DND-41 (cell line): Measurements from ENCODE around the gene NTN5.
A peak's percentile ranks its signal among the peaks of the same experiment; 100 is the strongest.
"Not testable (repeated sequence)": the region's sequence is repeated elsewhere in the genome, so short reads cannot be mapped to it uniquely, and the experiment has no call there.

Experiments used
- ATAC-seq: fragments of 200-7000 bp; cut with Tn5 transposase; 3 replicates; pipeline ENCODE4 v1.9.1; 2021; ENCODE audit warnings: low read depth; ENCODE audit not compliant: insufficient read depth
- DNase-seq: peaks from one replicate; pipeline ENCODE4 v3.0.0-alpha.2; 2020
- H2AFZ ChIP-seq: 2 replicates; pipeline ENCODE4 v1.6.0; 2012; ENCODE audit warnings: low read depth, low read length
- H3K27ac ChIP-seq: 2 replicates; pipeline ENCODE4 v1.5.1; 2012; ENCODE audit warnings: low read length, inconsistent platforms
- H3K27me3 ChIP-seq: fragments of 200-600 bp; sonication (generic); 2 replicates; pipeline ENCODE4 v1.6.0; 2012; ENCODE audit warnings: low read length, mild to moderate bottlenecking, inconsistent platforms; ENCODE audit not compliant: insufficient read depth, poor library complexity
- H3K36me3 ChIP-seq: 2 replicates; pipeline ENCODE4 v1.5.1; 2012; ENCODE audit warnings: low read length, inconsistent platforms; ENCODE audit not compliant: insufficient read depth
- H3K4me1 ChIP-seq: 2 replicates; pipeline ENCODE4 v1.5.1; 2012; ENCODE audit warnings: mild to moderate bottlenecking, low read length; ENCODE audit not compliant: insufficient read depth
- H3K4me2 ChIP-seq: 2 replicates; pipeline ENCODE4 v1.6.0; 2012; ENCODE audit warnings: mild to moderate bottlenecking, moderate library complexity, low read length, inconsistent platforms; ENCODE audit not compliant: insufficient read depth
- H3K4me3 ChIP-seq, 2 experiments: fragments of 200-600 bp in 1 of 2; shearing (Covaris generic) in 1 of 2; 2 replicates each; pipeline ENCODE4 v1.5.1; 2012 to 2016; ENCODE audit warnings: inconsistent platforms in 2 of 2, low read length in 2 of 2, mild to moderate bottlenecking in 2 of 2, low read depth in 1 of 2, moderate library complexity in 1 of 2
- H3K79me2 ChIP-seq: 2 replicates; pipeline ENCODE4 v1.6.0; 2012; ENCODE audit warnings: low read length, inconsistent platforms; ENCODE audit not compliant: insufficient read depth
- H3K9ac ChIP-seq: 2 replicates; pipeline ENCODE4 v1.6.0; 2012; ENCODE audit warnings: low read depth, mild to moderate bottlenecking, inconsistent platforms, low read length, moderate library complexity
- H3K9me3 ChIP-seq: 2 replicates; pipeline ENCODE4 v1.5.1; 2012; ENCODE audit warnings: low read length, moderate library complexity, mild to moderate bottlenecking, inconsistent platforms; ENCODE audit not compliant: insufficient read depth, severe bottlenecking
- H4K20me1 ChIP-seq: 2 replicates; pipeline ENCODE4 v1.6.0; 2012; ENCODE audit warnings: low read length; ENCODE audit not compliant: insufficient read depth
- EZH2 ChIP-seq: IDR thresholded peaks from 3 replicates; pipeline ENCODE4 v1.6.1; 2012; ENCODE audit warnings: borderline replicate concordance, low read depth, mild to moderate bottlenecking, moderate library complexity, low read length, inconsistent platforms; ENCODE audit not compliant: severe bottlenecking
- TF ChIP-seq, protein P1 (sequence below): IDR thresholded peaks from 2 replicates; pipeline ENCODE4 v1.5.1; 2012; ENCODE audit warnings: borderline replicate concordance, low read length, moderate library complexity, mild to moderate bottlenecking; ENCODE audit not compliant: poor library complexity, severe bottlenecking; ENCODE audit errors: extremely low read depth

NTN5 gene

DNA sequence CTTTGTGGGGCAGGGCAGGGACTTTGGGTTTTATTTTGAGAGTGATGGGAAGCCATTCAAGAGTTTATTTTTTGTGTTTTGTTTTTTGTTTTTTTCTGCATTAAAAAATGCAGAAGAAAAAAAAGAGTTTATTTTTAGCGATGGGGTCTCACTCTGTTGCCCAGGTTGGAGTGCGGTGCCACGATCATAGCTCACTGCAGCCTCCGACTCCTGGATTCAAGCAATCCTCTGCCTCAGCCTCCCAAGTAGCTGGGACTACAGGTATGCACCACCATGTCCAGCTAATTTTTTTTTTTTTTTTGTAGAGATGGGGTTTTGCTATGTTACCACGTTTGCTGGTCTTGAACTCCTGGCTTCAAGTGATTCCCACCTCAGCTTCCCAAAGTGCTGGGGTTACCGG is 14.3 kb downstream of the NTN5 start:
- Histone ChIP-seq H3K36me3 (no peaks in the 10 kb centered on the region), H3K27me3 (no peaks in the 10 kb centered on the region), H3K4me2 (no peak overlapping the region), H3K79me2 (no peaks in the 10 kb centered on the region), H3K9ac (no peak overlapping the region), H2AFZ (no peak overlapping the region), H3K9me3 (no peaks in the 10 kb centered on the region), H3K27ac (no peak overlapping the region), H3K4me3 (no peak overlapping the region), H3K4me1 (peaks cover 29% of the 10 kb centered on the region), H4K20me1 (no peaks in the 10 kb centered on the region)
- TF ChIP-seq, protein P1, sequence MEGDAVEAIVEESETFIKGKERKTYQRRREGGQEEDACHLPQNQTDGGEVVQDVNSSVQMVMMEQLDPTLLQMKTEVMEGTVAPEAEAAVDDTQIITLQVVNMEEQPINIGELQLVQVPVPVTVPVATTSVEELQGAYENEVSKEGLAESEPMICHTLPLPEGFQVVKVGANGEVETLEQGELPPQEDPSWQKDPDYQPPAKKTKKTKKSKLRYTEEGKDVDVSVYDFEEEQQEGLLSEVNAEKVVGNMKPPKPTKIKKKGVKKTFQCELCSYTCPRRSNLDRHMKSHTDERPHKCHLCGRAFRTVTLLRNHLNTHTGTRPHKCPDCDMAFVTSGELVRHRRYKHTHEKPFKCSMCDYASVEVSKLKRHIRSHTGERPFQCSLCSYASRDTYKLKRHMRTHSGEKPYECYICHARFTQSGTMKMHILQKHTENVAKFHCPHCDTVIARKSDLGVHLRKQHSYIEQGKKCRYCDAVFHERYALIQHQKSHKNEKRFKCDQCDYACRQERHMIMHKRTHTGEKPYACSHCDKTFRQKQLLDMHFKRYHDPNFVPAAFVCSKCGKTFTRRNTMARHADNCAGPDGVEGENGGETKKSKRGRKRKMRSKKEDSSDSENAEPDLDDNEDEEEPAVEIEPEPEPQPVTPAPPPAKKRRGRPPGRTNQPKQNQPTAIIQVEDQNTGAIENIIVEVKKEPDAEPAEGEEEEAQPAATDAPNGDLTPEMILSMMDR, result no peak
- no peak for TF ChIP-seq EZH2
- no peak for ATAC-seq
- no peak for DNase-seq

DNA sequence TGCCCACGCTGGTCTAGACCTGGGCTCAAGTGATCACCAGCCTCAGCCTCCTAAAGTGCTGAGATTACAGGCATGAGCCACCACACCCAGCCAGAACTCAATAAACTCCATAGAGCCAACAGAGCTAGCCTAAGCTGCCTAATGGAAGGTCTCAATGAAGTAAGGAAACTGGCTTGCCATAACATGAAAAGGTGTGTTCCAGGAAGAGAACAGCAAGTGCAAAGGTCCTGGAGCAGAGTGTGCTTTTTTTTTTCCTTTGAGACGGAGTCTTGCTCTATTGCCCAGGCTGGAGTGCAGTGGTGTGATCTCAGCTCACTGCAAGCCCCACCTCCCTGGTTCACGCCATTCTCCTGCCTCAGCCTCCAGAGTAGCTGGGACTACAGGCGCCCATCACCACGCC is 15.0 kb downstream of the NTN5 start:
- H3K4me1 ChIP-seq, result peaks cover 29% of the 10 kb centered on the region
- H3K79me2 ChIP-seq, result not testable (repeated sequence)

DNA sequence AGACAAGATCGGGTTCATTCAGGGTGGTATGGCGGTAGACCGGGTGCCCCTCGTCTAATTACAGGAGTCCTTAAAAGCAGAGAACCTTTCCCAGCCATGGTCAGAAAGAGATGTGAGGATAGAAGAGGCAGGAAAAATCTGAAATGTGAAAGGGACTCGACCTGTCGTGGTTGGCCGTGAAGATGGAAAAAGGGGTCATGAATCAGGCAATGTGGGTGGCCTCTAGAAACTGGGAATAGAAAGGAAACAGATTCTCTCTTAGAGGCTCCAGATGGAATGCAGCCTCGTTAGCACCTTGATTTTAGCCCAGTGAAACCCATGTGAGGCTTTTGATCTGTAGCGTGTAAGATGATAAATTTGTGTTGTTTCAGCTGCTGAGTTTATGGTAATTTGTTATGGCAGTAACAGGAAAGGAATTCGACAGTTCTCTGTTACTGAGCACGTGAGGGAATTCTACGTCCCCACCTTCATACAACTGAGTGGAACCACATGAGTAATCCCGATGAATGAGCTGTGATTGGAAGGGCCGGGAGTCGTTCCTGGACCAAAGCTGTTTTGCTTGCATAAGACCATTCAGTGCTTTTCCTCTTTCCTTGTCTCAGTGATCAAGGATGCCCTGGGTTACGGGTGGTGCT is 15.9 kb downstream of the NTN5 start:
- Histone ChIP-seq H3K27ac (no peak overlapping the region), H2AFZ (no peak overlapping the region)
- no peak for ATAC-seq

More for the DNA sequence above, 15.0 kb downstream of the NTN5 start:
- H3K36me3 ChIP-seq, H3K27me3 ChIP-seq, H4K20me1 ChIP-seq, H3K9ac ChIP-seq, H2AFZ ChIP-seq, ATAC-seq, H3K4me3 ChIP-seq, H3K4me2 ChIP-seq, DNase-seq, H3K9me3 ChIP-seq, H3K27ac ChIP-seq: not testable (repeated sequence)

DNA sequence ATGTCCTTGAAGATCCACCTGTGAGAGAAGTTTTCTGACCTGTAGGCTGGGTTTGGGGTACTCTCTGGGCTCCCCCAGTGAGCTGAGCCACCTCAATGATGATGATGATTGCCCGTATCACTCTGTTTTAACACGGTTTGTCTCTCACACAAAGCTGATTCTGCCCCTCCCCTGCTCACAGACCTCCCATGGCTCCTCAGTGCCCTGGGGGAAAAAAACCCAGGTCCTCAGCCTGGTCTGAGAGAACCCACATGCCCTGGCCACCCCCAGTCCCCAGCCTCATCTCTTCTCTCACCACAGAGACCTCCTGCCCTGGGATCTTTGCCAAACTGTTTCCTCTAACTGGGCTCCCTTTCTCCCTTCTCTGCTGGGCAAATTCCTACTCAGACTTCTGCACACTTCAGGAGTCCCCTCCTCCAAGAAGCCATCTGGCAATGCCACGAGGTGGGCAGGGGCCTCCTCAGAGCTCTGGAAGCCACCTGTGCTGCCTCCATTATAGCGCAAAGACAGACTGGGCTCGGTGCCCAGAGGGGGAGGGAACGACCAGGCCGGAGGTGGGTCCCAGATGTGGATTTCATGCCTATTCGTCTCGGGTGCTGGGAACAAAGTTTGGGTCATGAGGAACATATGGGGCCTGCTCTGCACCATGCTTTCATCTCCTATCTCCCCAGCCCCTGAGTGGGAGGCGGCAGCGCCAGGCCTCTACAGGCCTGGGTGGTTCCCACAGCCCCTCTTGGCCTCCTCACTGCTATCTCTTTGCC is 18.3 kb downstream of the NTN5 start:
- Histone ChIP-seq H3K9ac (peak overlapping the region; percentile 25; the same call in 1 of the 2 replicates), H3K4me3 (no peak overlapping the region), H3K27me3 (no peaks in the 10 kb centered on the region), H2AFZ (peak overlapping the region; percentile 57), H3K4me2 (no peak overlapping the region), H3K27ac (peak overlapping the region; percentile 58), H3K9me3 (no peaks in the 10 kb centered on the region), H3K79me2 (no peaks in the 10 kb centered on the region), H3K4me1 (peaks cover 14% of the 10 kb centered on the region), H4K20me1 (no peaks in the 10 kb centered on the region), H3K36me3 (no peaks in the 10 kb centered on the region)
- DNase-seq (peak; percentile 75), ATAC-seq (peak; percentile 80)
- no peak for TF ChIP-seq EZH2
- TF ChIP-seq, protein P1, result no peak

More for the DNA sequence above, 15.9 kb downstream of the NTN5 start:
- H4K20me1 ChIP-seq, result no peaks in the 10 kb centered on the region
- no peaks in the 10 kb centered on the region for H3K9me3 ChIP-seq
- H3K4me2 ChIP-seq, result no peak overlapping the region
- no peak for DNase-seq
- H3K36me3 ChIP-seq, result no peaks in the 10 kb centered on the region
- TF ChIP-seq, protein P1, result no peak
- no peak for TF ChIP-seq EZH2
- no peaks in the 10 kb centered on the region for H3K79me2 ChIP-seq
- no peak overlapping the region for H3K4me3 ChIP-seq
- H3K4me1 ChIP-seq, result peaks cover 29% of the 10 kb centered on the region
- no peak overlapping the region for H3K9ac ChIP-seq
- no peaks in the 10 kb centered on the region for H3K27me3 ChIP-seq
